Measurements from ENCODE around the gene MIER1. TPM values are rescaled to one million over a fixed set of nuclear protein-coding genes. Genes with fewer than 3 reads are reported as not detected.

The MIER1 gene
- total RNA-seq, 1 experiment from 2014 or later: 28.7 TPM

- ChIA-PET CTCF (interaction anchor here (1.5 kb wide), 1 partner anchor 9 kb away, joined by 3 read pairs; the partner anchor contains the start of genes DNAI4 and MIER1), POLR2A (interaction anchor here (0.7 kb wide), 1 partner anchor 659 kb away, joined by 4 read pairs; no protein-coding TSS in a partner anchor), RAD21 (ENCODE audit: low non-redundant PET in 1 of 2, low total read pairs in 2 of 2, uncharacterized antibody in 2 of 2, unreplicated experiment in 2 of 2) (no interaction called here)
- DNase-seq (ENCODE audit: low read depth, low spot score): no peak
- intact Hi-C loops (cut with micrococcal nuclease): no loop called here
- Histone ChIP-seq H3K27ac (ENCODE audit: low read depth, low read length) (no peak overlapping the region), H3K9me3 (ENCODE audit: control insufficient read depth in 1 of 2, insufficient read depth in 1 of 2, low read depth in 1 of 2, low read length in 2 of 2) (no peaks in the 10 kb centered on the region), H3K9me2 (ENCODE audit: insufficient read depth) (no peaks in the 10 kb centered on the region), H3K4me2 (ENCODE audit: low read length) (no peak overlapping the region), H3K4me3 (replicated peaks in 1 of 2; ENCODE audit: low read depth in 1 of 2, low read length in 2 of 2) (no peak overlapping the region), H3K36me3 (ENCODE audit: control insufficient read depth in 1 of 2, insufficient read depth in 2 of 2, low read length in 2 of 2) (no peaks in the 10 kb centered on the region), H3K79me2 (ENCODE audit: insufficient read depth, low read length) (peaks cover 89% of the 10 kb centered on the region), H2AFZ (ENCODE audit: low read depth, low read length, poor library complexity, severe bottlenecking) (no peak overlapping the region), H3K27me3 (ENCODE audit: insufficient read depth, low read length) (no peaks in the 10 kb centered on the region), H3K9ac (ENCODE audit: low read length) (no peak overlapping the region), H3K4me1 (ENCODE audit: control insufficient read depth in 1 of 2, insufficient read depth in 2 of 2, low read length in 2 of 2) (peaks cover 12 to 29% of the 10 kb centered on the region in 2 experiments; a peak in 3 of 4 replicates), H4K20me1 (ENCODE audit: insufficient read depth) (no peaks in the 10 kb centered on the region)
- BruUV-seq (replicated peaks): no TSS peak
- TF ChIP-seq EGR1 (IDR thresholded peaks at IDR 0.05; ENCODE audit: low read depth) (no peak), SIN3A (IDR thresholded peaks at IDR 0.05; ENCODE audit: low read depth) (no peak), EZH2 (IDR thresholded peaks at IDR 0.05) (no peak), FOSL1 (IDR thresholded peaks at IDR 0.05; ENCODE audit: low read depth) (no peak), ATF3 (IDR thresholded peaks at IDR 0.05) (no peak), EZH2phosphoT487 (IDR thresholded peaks at IDR 0.05; ENCODE audit: borderline replicate concordance) (no peak), SRF (IDR thresholded peaks at IDR 0.05; ENCODE audit: low read depth) (no peak), CBX3 (IDR thresholded peaks at IDR 0.05; ENCODE audit: low read depth) (no peak), POLR2A (IDR thresholded peaks at IDR 0.05; ENCODE audit: borderline replicate concordance, extremely low read depth, insufficient read depth, insufficient read length) (no peak), ZNF274 (IDR thresholded peaks at IDR 0.05; ENCODE audit: low read depth, low read length) (no peak), TCF7L2 (IDR thresholded peaks at IDR 0.05; ENCODE audit: borderline replicate concordance, extremely low read depth, insufficient read depth, insufficient read length) (no peak), SP1 (IDR thresholded peaks at IDR 0.05; ENCODE audit: low read depth) (no peak), RAD21 (IDR thresholded peaks at IDR 0.05; ENCODE audit: low read depth) (no peak), ELF1 (IDR thresholded peaks at IDR 0.05; ENCODE audit: borderline replicate concordance, low read depth) (no peak)
- TF ChIP-seq, protein P1, sequence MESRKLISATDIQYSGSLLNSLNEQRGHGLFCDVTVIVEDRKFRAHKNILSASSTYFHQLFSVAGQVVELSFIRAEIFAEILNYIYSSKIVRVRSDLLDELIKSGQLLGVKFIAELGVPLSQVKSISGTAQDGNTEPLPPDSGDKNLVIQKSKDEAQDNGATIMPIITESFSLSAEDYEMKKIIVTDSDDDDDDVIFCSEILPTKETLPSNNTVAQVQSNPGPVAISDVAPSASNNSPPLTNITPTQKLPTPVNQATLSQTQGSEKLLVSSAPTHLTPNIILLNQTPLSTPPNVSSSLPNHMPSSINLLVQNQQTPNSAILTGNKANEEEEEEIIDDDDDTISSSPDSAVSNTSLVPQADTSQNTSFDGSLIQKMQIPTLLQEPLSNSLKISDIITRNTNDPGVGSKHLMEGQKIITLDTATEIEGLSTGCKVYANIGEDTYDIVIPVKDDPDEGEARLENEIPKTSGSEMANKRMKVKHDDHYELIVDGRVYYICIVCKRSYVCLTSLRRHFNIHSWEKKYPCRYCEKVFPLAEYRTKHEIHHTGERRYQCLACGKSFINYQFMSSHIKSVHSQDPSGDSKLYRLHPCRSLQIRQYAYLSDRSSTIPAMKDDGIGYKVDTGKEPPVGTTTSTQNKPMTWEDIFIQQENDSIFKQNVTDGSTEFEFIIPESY (IDR thresholded peaks at IDR 0.05; ENCODE audit: extremely low read depth, insufficient replicate concordance, low read length): no peak
- ATAC-seq: no peak
Observed at GRCh38 chr1:66933887-66934700, 9.3 kb downstream of the MIER1 start.
